GM23338 (cell line): ENCODE measurements around the gene NAE1. TPM values are rescaled to one million over a fixed set of nuclear protein-coding genes. Genes with fewer than 3 reads are reported as not detected.

Experiments
- ATAC-seq: fragments of 200-7000 bp; cut with Tn5 transposase; 3 replicates; pipeline ENCODE4 v1.9.1; 2020
- DNase-seq: peaks from one replicate; pipeline ENCODE4 v3.0.0-alpha.2; 2015; ENCODE audit warnings: low spot score
- H2AFZ ChIP-seq: fragments of 200-600 bp; sonication (generic); 2 replicates; pipeline ENCODE4 v1.8.0; 2016; ENCODE audit warnings: antibody characterized with exemption, mild to moderate bottlenecking, moderate library complexity
- H3F3A ChIP-seq: fragments of 200-600 bp; sonication (generic); replicated peaks from 2 replicates; pipeline ENCODE4 v1.8.0; 2017; ENCODE audit warnings: antibody characterized with exemption, mixed run types, low read depth
- H3K27ac ChIP-seq: fragments of 200-600 bp; sonication (generic); 2 replicates; pipeline ENCODE4 v1.6.1; 2016; ENCODE audit warnings: low read depth
- H3K27me3 ChIP-seq: fragments of 200-600 bp; sonication (generic); 2 replicates; pipeline ENCODE4 v1.8.0; 2016; ENCODE audit warnings: mild to moderate bottlenecking, mixed run types, moderate library complexity; ENCODE audit not compliant: insufficient read depth
- H3K36me3 ChIP-seq: fragments of 200-600 bp; sonication (generic); 2 replicates; pipeline ENCODE4 v1.8.0; 2016; ENCODE audit warnings: mild to moderate bottlenecking; ENCODE audit not compliant: insufficient read depth
- H3K4me1 ChIP-seq: fragments of 200-600 bp; sonication (generic); 2 replicates; pipeline ENCODE4 v1.8.0; 2016; ENCODE audit warnings: mild to moderate bottlenecking, moderate library complexity; ENCODE audit not compliant: insufficient read depth
- H3K4me2 ChIP-seq: fragments of 200-600 bp; sonication (generic); 2 replicates; pipeline ENCODE4 v1.7.1; 2017; ENCODE audit warnings: mixed run types
- H3K4me3 ChIP-seq: fragments of 200-600 bp; sonication (generic); 2 replicates; pipeline ENCODE4 v1.6.1; 2016; ENCODE audit warnings: mixed run types
- H3K79me2 ChIP-seq: fragments of 200-600 bp; sonication (generic); replicated peaks from 2 replicates; pipeline ENCODE4 v1.8.0; 2017; ENCODE audit warnings: mild to moderate bottlenecking; ENCODE audit not compliant: insufficient read depth
- H3K9me2 ChIP-seq: fragments of 200-600 bp; sonication (generic); 2 replicates; pipeline ENCODE4 v1.8.0; 2017; ENCODE audit not compliant: insufficient read depth
- H4K20me1 ChIP-seq: fragments of 200-600 bp; sonication (generic); replicated peaks from 2 replicates; pipeline ENCODE4 v1.8.0; 2017; ENCODE audit warnings: mild to moderate bottlenecking; ENCODE audit not compliant: insufficient read depth
- H3K27ac Mint-ChIP-seq: 2 replicates; pipeline ENCODE4 v1.8.0; 2020; ENCODE audit warnings: inconsistent platforms, mild to moderate bottlenecking, moderate library complexity, mixed read lengths
- H3K27me3 Mint-ChIP-seq: 3 replicates; pipeline ENCODE4 v1.8.0; 2022; ENCODE audit warnings: low read depth, mild to moderate bottlenecking, moderate library complexity, mixed read lengths, inconsistent platforms; ENCODE audit not compliant: insufficient read depth, poor library complexity
- H3K36me3 Mint-ChIP-seq: 3 replicates; pipeline ENCODE4 v1.8.0; 2021; ENCODE audit warnings: low read depth, mild to moderate bottlenecking, inconsistent platforms, moderate library complexity, mixed read lengths
- H3K4me1 Mint-ChIP-seq: 3 replicates; pipeline ENCODE4 v1.8.0; 2020; ENCODE audit warnings: mild to moderate bottlenecking, inconsistent platforms, mixed read lengths
- H3K4me3 Mint-ChIP-seq: 3 replicates; pipeline ENCODE4 v1.8.0; 2021; ENCODE audit warnings: moderate library complexity, mild to moderate bottlenecking, inconsistent platforms, mixed read lengths
- H3K9me3 Mint-ChIP-seq: 3 replicates; pipeline ENCODE4 v1.8.0; 2020; ENCODE audit warnings: moderate library complexity, mild to moderate bottlenecking, inconsistent platforms, mixed read lengths
- CREB1 ChIP-seq: fragments of 250-450 bp; sonication (Bioruptor Pico); IDR thresholded peaks from 2 replicates; pipeline ENCODE4 v1.5.0; 2020; ENCODE audit warnings: low read depth, mild to moderate bottlenecking, moderate library complexity
- CTCF ChIP-seq, 2 experiments: fragments of 200-600 bp in 1 of 2; sonication (generic) in 1 of 2; conservative IDR thresholded peaks; 2 replicates each; pipeline versions ENCODE4 v1.5.1 to v1.6.1; 2016 to 2017; ENCODE audit warnings: antibody characterized with exemption in 2 of 2, low read depth in 2 of 2, mild to moderate bottlenecking in 2 of 2, moderate library complexity in 1 of 2
- EZH2 ChIP-seq: fragments of 200-600 bp; sonication (generic); IDR thresholded peaks from one replicate; pipeline ENCODE4 v1.8.0; 2017; ENCODE audit warnings: antibody characterized with exemption, mild to moderate bottlenecking, low read depth; ENCODE audit not compliant: unreplicated experiment
- EZH2phosphoT487 ChIP-seq: fragments of 200-600 bp; sonication (generic); IDR thresholded peaks from one replicate; pipeline ENCODE4 v1.8.1; 2018; ENCODE audit warnings: antibody characterized with exemption; ENCODE audit not compliant: unreplicated experiment
- JUNB ChIP-seq: IDR thresholded peaks from one replicate; pipeline ENCODE4 v1.6.1; 2016; ENCODE audit warnings: antibody characterized with exemption; ENCODE audit not compliant: unreplicated experiment
- POLR2AphosphoS5 ChIP-seq: IDR thresholded peaks from 2 replicates; pipeline ENCODE4 v1.6.1; 2016; ENCODE audit warnings: antibody characterized with exemption, low read depth
- REST ChIP-seq: IDR thresholded peaks from one replicate; pipeline ENCODE4 v1.6.1; 2018; ENCODE audit warnings: antibody characterized with exemption; ENCODE audit not compliant: unreplicated experiment
- STAT1 ChIP-seq: IDR thresholded peaks from one replicate; pipeline ENCODE4 v1.6.1; 2016; ENCODE audit warnings: antibody characterized with exemption; ENCODE audit not compliant: unreplicated experiment
- ZNF331 ChIP-seq: fragments of 250-450 bp; sonication (Bioruptor Pico); IDR thresholded peaks from 2 replicates; pipeline ENCODE4 v1.5.0; 2020; ENCODE audit warnings: low read depth, mild to moderate bottlenecking, moderate library complexity
- ZNF462 ChIP-seq: fragments of 250-450 bp; sonication (Bioruptor Pico); IDR thresholded peaks from 2 replicates; pipeline ENCODE4 v1.5.0; 2020; ENCODE audit warnings: mild to moderate bottlenecking, moderate library complexity
- polyA plus RNA-seq: library from polyadenylated mRNA; unstranded; fragments of >200 nt; fragmentation: Nextera tagmentation; extraction: Ambion mirVana; gene quantifications from 2 replicates; pipeline ENCODE4 v1.2.1, GENCODE V29; 2016
- total RNA-seq: library from RNA; depleted of rRNA; stranded (reverse); fragments of >200 nt; shearing (Covaris generic); gene quantifications from 2 replicates; pipeline ENCODE4 v1.2.3, GENCODE V29; 2014

The NAE1 gene
- total and polyA plus RNA-seq, 2 experiments from 2014 or later: 139 to 209 TPM

- TF ChIP-seq CTCF (conservative IDR thresholded peaks at IDR 0.05; ENCODE audit: low read depth in 2 of 2) (no peak), EZH2 (no peak)
Observed at GRCh38 chr16:66843191-66843590, 12.4 kb upstream of the NAE1 start (continued).

- no peak overlapping the region for H3K27ac ChIP-seq
- H3K4me1 Mint-ChIP-seq: peaks cover 16% of the 10 kb centered on the region
- H3K4me3 ChIP-seq: no peak overlapping the region
- H4K20me1 ChIP-seq: no peaks in the 10 kb centered on the region
- no peak overlapping the region for H3K27ac Mint-ChIP-seq
- H3K4me2 ChIP-seq: no peak overlapping the region
- H3K36me3 Mint-ChIP-seq: no peaks in the 10 kb centered on the region
- no peaks in the 10 kb centered on the region; the same call in 1 of the 2 replicates for H3K4me1 ChIP-seq
- no peaks in the 10 kb centered on the region for H3K79me2 ChIP-seq
- H3K27me3 ChIP-seq: peaks cover 51% of the 10 kb centered on the region
- no peaks in the 10 kb centered on the region for H3K36me3 ChIP-seq
- H3K4me3 Mint-ChIP-seq: no peak overlapping the region; the same call in 2 of the 3 replicates
- H3K9me2 ChIP-seq: no peaks in the 10 kb centered on the region; the same call in 1 of the 2 replicates
- no peak overlapping the region for H2AFZ ChIP-seq
- DNase-seq (no peak), ATAC-seq (no peak)
- H3F3A ChIP-seq: 0 out of 2 replicates have a peak, but pooled peaks cover 6% of the 10 kb centered on the region
- H3K27me3 Mint-ChIP-seq: peaks cover 40% of the 10 kb centered on the region
- H3K9me3 Mint-ChIP-seq: no peaks in the 10 kb centered on the region; the same call in 2 of the 3 replicates
- TF ChIP-seq EZH2phosphoT487 (no peak), CREB1 (CRISPR knock-in tag) (no peak), STAT1 (no peak), ZNF331 (CRISPR knock-in tag) (no peak), EZH2 (no peak), REST (no peak), CTCF (conservative IDR thresholded peaks at IDR 0.05; ENCODE audit: low read depth in 2 of 2) (no peak), JUNB (no peak), POLR2AphosphoS5 (no peak), ZNF462 (CRISPR knock-in tag) (no peak)
Observed at GRCh38 chr16:66842765-66843164, 12.0 kb upstream of the NAE1 start.
